HepG2 (cell line): ENCODE measurements around the gene RASL10A. TPM values are rescaled to one million over a fixed set of nuclear protein-coding genes. Genes with fewer than 3 reads are reported as not detected.

ENCODE experiments used
- AKAP8 ChIP-seq: sonication (generic); formaldehyde crosslinking; IDR thresholded peaks from 2 replicates; pipeline ENCODE4 v1.5.1; 2020; ENCODE audit warnings: mild to moderate bottlenecking, missing genetic modification reagents
- ARID2 ChIP-seq: sonication (generic); formaldehyde crosslinking; IDR thresholded peaks from 2 replicates; pipeline ENCODE4 v1.8.1; 2022; ENCODE audit warnings: mild to moderate bottlenecking, missing genetic modification reagents, borderline replicate concordance
- FOXA3 ChIP-seq: IDR thresholded peaks from 2 replicates; pipeline ENCODE4 v1.6.1; 2016; ENCODE audit warnings: missing genetic modification reagents, missing compliant biosample characterization
- FOXJ3 ChIP-seq: sonication (generic); formaldehyde crosslinking; IDR thresholded peaks from 2 replicates; pipeline ENCODE4 v1.4.0; 2020; ENCODE audit warnings: missing genetic modification reagents, mild to moderate bottlenecking, borderline replicate concordance
- LCORL ChIP-seq, 2 experiments: fragments of 450-650 bp in 1 of 2; sonication (generic) in 1 of 2; formaldehyde crosslinking in 1 of 2; IDR thresholded peaks; 2 replicates each; pipeline versions ENCODE4 v1.5.0 to v1.6.1; 2017 to 2020; ENCODE audit warnings: antibody characterized with exemption in 1 of 2, missing genetic modification reagents in 1 of 2
- MAFK ChIP-seq, 2 experiments: IDR thresholded peaks in 1 of 2; conservative IDR thresholded peaks in 1 of 2; 2 replicates each; pipeline ENCODE4 v1.6.1; 2011; ENCODE audit warnings: improper control_type of control experiment in 2 of 2, low read length in 2 of 2
- MBD4 ChIP-seq: IDR thresholded peaks from 2 replicates; pipeline ENCODE4 v1.6.1; 2012; ENCODE audit warnings: low read length, inconsistent platforms, borderline replicate concordance
- MXD3 ChIP-seq: IDR thresholded peaks from 2 replicates; pipeline ENCODE4 v1.6.1; 2016; ENCODE audit warnings: mild to moderate bottlenecking, missing biosample characterization, missing genetic modification reagents
- NFATC3 ChIP-seq: sonication (generic); formaldehyde crosslinking; IDR thresholded peaks from 2 replicates; pipeline ENCODE4 v1.5.1; 2020; ENCODE audit warnings: mild to moderate bottlenecking, missing genetic modification reagents
- SOX6 ChIP-seq, 2 experiments: fragments of 450-650 bp in 1 of 2; sonication (generic) in 1 of 2; formaldehyde crosslinking in 1 of 2; IDR thresholded peaks; 2 replicates each; pipeline versions ENCODE4 v1.4.0 to v1.6.1; 2017 to 2020; ENCODE audit warnings: antibody characterized with exemption in 1 of 2, mild to moderate bottlenecking in 1 of 2, missing genetic modification reagents in 1 of 2
- TAF1 ChIP-seq: sonication (generic); formaldehyde crosslinking; IDR thresholded peaks from 2 replicates; pipeline ENCODE4 v1.4.0; 2020; ENCODE audit warnings: missing genetic modification reagents
- TRIM24 ChIP-seq: sonication (generic); formaldehyde crosslinking; IDR thresholded peaks from 2 replicates; pipeline ENCODE4 v1.8.0; 2022; ENCODE audit warnings: mild to moderate bottlenecking, missing genetic modification reagents
- UBTF ChIP-seq: sonication (generic); formaldehyde crosslinking; IDR thresholded peaks from 2 replicates; pipeline ENCODE4 v1.4.0; 2020; ENCODE audit warnings: mild to moderate bottlenecking, missing genetic modification reagents
- ZIK1 ChIP-seq: sonication (generic); formaldehyde crosslinking; IDR thresholded peaks from 2 replicates; pipeline ENCODE4 v1.5.0; 2020; ENCODE audit warnings: mild to moderate bottlenecking, low read depth, missing genetic modification reagents, borderline replicate concordance
- ZNF577 ChIP-seq: sonication (generic); formaldehyde crosslinking; IDR thresholded peaks from 2 replicates; pipeline ENCODE4 v1.4.0; 2020; ENCODE audit warnings: mild to moderate bottlenecking, low read depth, missing genetic modification reagents, borderline replicate concordance
- ZNF615 ChIP-seq: sonication (generic); formaldehyde crosslinking; IDR thresholded peaks from 2 replicates; pipeline ENCODE4 v1.5.0; 2020; ENCODE audit warnings: mild to moderate bottlenecking, missing genetic modification reagents, borderline replicate concordance
- ZNF646 ChIP-seq: sonication (generic); formaldehyde crosslinking; IDR thresholded peaks from 2 replicates; pipeline ENCODE4 v1.9.0; 2021; ENCODE audit warnings: mild to moderate bottlenecking, missing genetic modification reagents
- ZNF790 ChIP-seq: sonication (generic); formaldehyde crosslinking; IDR thresholded peaks from 2 replicates; pipeline ENCODE4 v1.8.0; 2022; ENCODE audit warnings: missing genetic modification reagents, mild to moderate bottlenecking, borderline replicate concordance
- polyA plus RNA-seq, 8 experiments: library from polyadenylated mRNA; depleted of rRNA in 3 of 8; stranded (reverse) in 7 of 8; unstranded in 1 of 8; fragments of >200 nt; fragmentation: Illumina TruSeq in 4 of 8; extraction: Trizol in 4 of 8; gene quantifications; 2 replicates each; pipeline versions ENCODE4 v1.2.1 to v1.2.3, GENCODE V29; 2011 to 2016; ENCODE audit warnings: low read depth in 4 of 8, missing spikeins in 1 of 8, mixed read lengths in 1 of 8; ENCODE audit not compliant: insufficient read depth in 1 of 8
- total RNA-seq, 5 experiments: library from RNA; depleted of rRNA; stranded (reverse); fragments of >200 nt; fragmentation: Illumina TruSeq; extraction: Trizol; gene quantifications; 2 replicates each; pipeline ENCODE4 v1.2.3, GENCODE V29; 2016; ENCODE audit warnings: low read depth in 1 of 5
- TF ChIP-seq, protein P1 (sequence below): sonication (generic); formaldehyde crosslinking; IDR thresholded peaks from 2 replicates; pipeline ENCODE4 v1.4.0; 2020; ENCODE audit warnings: mild to moderate bottlenecking, low read depth, missing genetic modification reagents

Gene RASL10A
- total and polyA plus RNA-seq, 2 of the 13 experiments (the other 11 are each of a cell fraction or from before 2014, with no cell fraction given) = 0.05 to 0.22 TPM

DNA sequence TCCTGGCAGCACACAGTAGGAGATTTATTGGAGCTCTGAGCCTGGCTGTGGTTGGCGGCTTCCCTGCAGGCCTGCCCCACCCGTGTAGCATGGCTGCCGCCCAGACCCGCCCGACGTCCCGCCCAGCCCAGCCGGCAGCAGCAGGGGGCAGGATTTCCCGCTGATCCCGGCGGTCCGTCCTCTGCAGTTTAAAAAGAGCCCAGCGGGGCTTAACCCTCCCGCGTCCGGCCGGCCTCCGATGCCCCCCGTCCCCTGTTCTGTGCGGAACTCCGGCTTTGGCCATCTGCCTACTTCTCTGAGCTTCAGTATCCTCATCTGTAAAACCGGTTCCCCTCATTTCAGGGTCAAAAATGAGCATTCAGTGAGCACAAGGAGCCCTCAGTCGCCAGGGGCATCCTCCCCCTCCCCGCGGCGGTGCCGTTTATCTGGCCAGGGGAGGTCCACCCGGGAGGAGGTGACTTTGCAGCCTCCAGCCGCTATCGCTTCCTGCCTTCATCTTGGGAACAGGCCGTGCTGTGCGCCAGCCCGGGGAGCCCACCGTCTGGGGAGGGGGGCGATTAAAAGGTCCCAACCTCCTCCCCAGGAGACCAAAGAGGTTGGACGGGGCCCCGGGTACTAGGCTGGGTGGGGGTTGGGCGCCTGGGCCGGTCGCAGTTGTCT, 9.2 kb downstream of the RASL10A start, which contains the start of gene GAS2L1 (continued):
- TF ChIP-seq SOX6 (IDR thresholded peaks at IDR 0.05) = no peak
- peak; percentile 54 for TF ChIP-seq SOX6 (CRISPR knock-in tag; IDR thresholded peaks at IDR 0.05)
- no peak for TF ChIP-seq ZNF577
- TF ChIP-seq ZNF615 (CRISPR knock-in tag) = no peak
- TF ChIP-seq AKAP8 (CRISPR knock-in tag) = no peak
- TF ChIP-seq MXD3 (CRISPR knock-in tag) = 0 out of 2 replicates have a peak, but pooled peaks have one; percentile 30
- no peak for TF ChIP-seq MAFK (conservative IDR thresholded peaks at IDR 0.05 in 1 of 2, IDR thresholded peaks at IDR 0.05 in 1 of 2; ENCODE audit: low read length in 2 of 2)
- TF ChIP-seq ZNF646 (CRISPR knock-in tag) = no peak
- TF ChIP-seq NFATC3 (CRISPR knock-in tag) = 0 out of 2 replicates have a peak, but pooled peaks have one; percentile 25
- no peak for TF ChIP-seq TAF1 (CRISPR knock-in tag)
- no peak for TF ChIP-seq ARID2 (CRISPR knock-in tag)
- no peak; the same call in 1 of the 2 replicates for TF ChIP-seq ZIK1
- TF ChIP-seq, protein P1, sequence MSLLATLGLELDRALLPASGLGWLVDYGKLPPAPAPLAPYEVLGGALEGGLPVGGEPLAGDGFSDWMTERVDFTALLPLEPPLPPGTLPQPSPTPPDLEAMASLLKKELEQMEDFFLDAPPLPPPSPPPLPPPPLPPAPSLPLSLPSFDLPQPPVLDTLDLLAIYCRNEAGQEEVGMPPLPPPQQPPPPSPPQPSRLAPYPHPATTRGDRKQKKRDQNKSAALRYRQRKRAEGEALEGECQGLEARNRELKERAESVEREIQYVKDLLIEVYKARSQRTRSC (CRISPR knock-in tag) = no peak
- no peak for TF ChIP-seq MBD4
- TF ChIP-seq ZNF790 (CRISPR knock-in tag) = no peak
- no peak for TF ChIP-seq TRIM24 (CRISPR knock-in tag)
- TF ChIP-seq FOXA3 = 0 out of 2 replicates have a peak, but pooled peaks have one; percentile 16
- no peak for TF ChIP-seq FOXJ3 (CRISPR knock-in tag)
- no peak for TF ChIP-seq LCORL (IDR thresholded peaks at IDR 0.05)
- peak; percentile 76 for TF ChIP-seq LCORL (CRISPR knock-in tag; IDR thresholded peaks at IDR 0.05)
- TF ChIP-seq UBTF (CRISPR knock-in tag) = peak; percentile 68
